ENCODE data around the gene TPCN2. TPM values are rescaled to one million over a fixed set of nuclear protein-coding genes. Genes with fewer than 3 reads are reported as not detected.
A peak's percentile ranks its signal among the peaks of the same experiment; 100 is the strongest.

The TPCN2 gene
- total and polyA plus RNA-seq, 12 donors, result 3.4 to 19.2 (median 7.8) TPM

DNA sequence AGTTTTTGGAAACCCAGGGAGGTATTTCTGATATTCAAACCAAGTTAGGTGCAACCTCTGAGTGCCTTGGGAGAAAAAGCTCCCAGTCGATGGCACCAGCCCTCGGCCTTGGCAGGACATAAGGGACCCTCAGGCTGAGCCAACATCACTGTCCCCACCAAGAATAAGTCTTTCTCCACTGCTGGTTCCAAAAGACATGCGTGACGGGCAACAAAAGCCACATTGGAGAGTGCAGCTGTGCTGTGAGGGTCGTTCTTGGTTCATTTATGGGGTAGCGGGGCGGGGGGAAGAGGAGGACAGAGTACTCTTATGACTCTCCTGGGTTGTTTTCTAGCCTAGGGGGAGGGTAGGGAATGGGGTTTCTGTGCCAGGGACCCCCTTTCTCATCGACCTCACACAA is 11.2 kb upstream of the TPCN2 start:
- ATAC-seq (no peak), DNase-seq (no peak)
- Histone ChIP-seq H3K4me1 (peaks cover 0 to 21% (median 5%) of the 10 kb centered on the region in 9 donors), H3K4me3 (no peak overlapping the region), H3K36me3 (no peaks in the 10 kb centered on the region), H3K27me3 (peaks cover 0 to 11% (median 0%) of the 10 kb centered on the region in 7 donors), H3K9me3 (no peaks in the 10 kb centered on the region), H3K27ac (no peak overlapping the region)
- intact Hi-C loops (cut with DNase I), result no loop called here
- WGBS, 2 donors, result 83 to 87% methylated on average over 8 of the region's 8 CpGs
- TF ChIP-seq, protein P1, sequence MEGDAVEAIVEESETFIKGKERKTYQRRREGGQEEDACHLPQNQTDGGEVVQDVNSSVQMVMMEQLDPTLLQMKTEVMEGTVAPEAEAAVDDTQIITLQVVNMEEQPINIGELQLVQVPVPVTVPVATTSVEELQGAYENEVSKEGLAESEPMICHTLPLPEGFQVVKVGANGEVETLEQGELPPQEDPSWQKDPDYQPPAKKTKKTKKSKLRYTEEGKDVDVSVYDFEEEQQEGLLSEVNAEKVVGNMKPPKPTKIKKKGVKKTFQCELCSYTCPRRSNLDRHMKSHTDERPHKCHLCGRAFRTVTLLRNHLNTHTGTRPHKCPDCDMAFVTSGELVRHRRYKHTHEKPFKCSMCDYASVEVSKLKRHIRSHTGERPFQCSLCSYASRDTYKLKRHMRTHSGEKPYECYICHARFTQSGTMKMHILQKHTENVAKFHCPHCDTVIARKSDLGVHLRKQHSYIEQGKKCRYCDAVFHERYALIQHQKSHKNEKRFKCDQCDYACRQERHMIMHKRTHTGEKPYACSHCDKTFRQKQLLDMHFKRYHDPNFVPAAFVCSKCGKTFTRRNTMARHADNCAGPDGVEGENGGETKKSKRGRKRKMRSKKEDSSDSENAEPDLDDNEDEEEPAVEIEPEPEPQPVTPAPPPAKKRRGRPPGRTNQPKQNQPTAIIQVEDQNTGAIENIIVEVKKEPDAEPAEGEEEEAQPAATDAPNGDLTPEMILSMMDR (IDR thresholded peaks at IDR 0.05), result no peak

DNA sequence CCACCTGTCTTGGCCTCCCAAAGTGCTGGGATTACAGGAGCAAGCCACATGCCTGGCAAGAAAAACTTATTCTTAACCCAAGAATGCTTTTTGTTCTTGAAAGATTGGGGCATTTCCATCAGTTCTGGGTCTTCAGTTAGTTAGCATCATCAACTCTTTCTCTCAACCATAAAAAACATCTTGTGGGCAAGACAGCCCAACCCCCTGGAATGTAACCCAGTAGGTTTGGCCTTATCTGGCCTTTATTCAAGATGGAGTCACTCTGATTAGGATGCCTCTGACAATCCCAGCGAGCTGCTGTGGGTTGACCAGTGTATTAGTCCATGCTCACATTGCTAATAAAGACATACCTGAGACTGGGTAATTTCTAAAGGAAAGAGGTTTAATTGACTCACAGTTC is 9.2 kb upstream of the TPCN2 start:
- Histone ChIP-seq H3K9me3 (no peaks in the 10 kb centered on the region), H3K36me3 (no peaks in the 10 kb centered on the region), H3K4me3 (no peak overlapping the region), H3K4me1 (peaks cover 0 to 30% (median 5%) of the 10 kb centered on the region in 9 donors), H3K27me3 (peaks cover 0 to 11% (median 0%) of the 10 kb centered on the region in 7 donors), H3K27ac (peak overlapping the region in 1 of 10 donors; percentile 31)
- ATAC-seq (no peak), DNase-seq (no peak)
- 90 to 100% methylated on average over 1 of the region's 1 CpG for WGBS, 2 donors
- intact Hi-C loops (cut with DNase I), result no loop called here
- TF ChIP-seq, protein P1 (IDR thresholded peaks at IDR 0.05), result no peak

DNA sequence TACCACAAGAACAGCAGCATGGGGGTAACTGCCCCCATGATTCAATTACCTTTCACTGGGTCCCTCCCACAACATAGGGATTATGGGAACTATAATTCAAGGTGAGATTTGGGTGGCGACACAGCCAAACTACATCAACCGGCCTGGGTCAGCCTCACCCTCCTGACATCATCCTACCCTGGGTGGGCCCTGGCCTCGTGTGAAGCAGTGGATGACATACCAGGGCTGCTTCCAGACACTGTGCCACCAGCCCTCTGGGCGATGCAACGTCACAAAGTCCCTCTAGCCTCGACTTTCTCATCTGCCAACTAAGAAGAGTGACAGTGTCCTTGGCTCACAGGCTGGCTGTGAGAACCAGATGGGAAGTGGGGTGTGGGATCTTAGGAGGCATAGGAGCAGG is 8.7 kb upstream of the TPCN2 start:
- Histone ChIP-seq H3K27ac (no peak overlapping the region), H3K27me3 (peaks cover 0 to 8% (median 0%) of the 10 kb centered on the region in 7 donors), H3K9me3 (no peaks in the 10 kb centered on the region), H3K4me3 (no peak overlapping the region), H3K4me1 (peaks cover 0 to 34% (median 5%) of the 10 kb centered on the region in 9 donors), H3K36me3 (no peaks in the 10 kb centered on the region)
- intact Hi-C loops (cut with DNase I), result loop anchor here in 8 of 10 donors (5.0 to 10.0 kb wide), 2 partner anchors 113 to 115 kb away; no protein-coding TSS in a partner anchor
- TF ChIP-seq, protein P1 (IDR thresholded peaks at IDR 0.05), result no peak
- ATAC-seq (no peak), DNase-seq (no peak)
- 89 to 92% methylated on average over 6 of the region's 6 CpGs for WGBS, 2 donors

DNA sequence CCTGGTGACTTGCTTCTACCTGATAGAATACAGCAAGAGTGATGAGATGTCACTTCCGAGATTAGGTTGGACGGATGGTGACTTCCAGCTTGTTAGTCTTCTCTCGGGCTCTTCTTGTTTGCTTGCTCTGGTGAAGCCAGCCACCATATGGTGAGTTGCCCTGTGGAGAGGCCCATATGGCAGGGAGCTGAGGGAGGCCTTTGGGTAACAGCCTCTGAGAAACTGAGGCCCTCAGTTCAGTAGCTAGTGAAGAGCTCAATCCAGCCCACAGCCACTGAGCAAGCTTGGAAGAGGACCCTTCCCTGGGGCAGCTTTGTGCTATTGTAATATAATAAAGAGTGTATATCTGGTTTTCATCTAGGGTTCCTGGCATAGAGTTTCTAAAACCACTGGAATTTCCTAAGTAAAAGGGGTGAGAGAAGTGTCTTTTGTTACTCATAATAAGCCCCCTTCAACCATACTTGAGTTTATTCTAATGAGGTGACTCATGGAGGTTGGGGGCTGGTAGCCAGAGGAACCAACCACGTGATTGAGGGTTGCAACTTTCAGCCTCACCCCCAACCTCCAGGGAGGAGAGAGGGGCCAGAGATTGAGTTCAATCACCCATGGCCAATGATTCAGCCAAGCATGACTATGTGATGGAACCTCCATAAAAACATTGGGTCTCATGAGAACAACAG is 8.0 kb upstream of the TPCN2 start:
- WGBS, 2 donors, result 86 to 88% methylated on average over 4 of the region's 4 CpGs
- DNase-seq (no peak), ATAC-seq (no peak)
- H3K4me1 ChIP-seq, result peaks cover 0 to 32% (median 5%) of the 10 kb centered on the region in 9 donors
- H3K9me3 ChIP-seq, result no peaks in the 10 kb centered on the region
- H3K27me3 ChIP-seq, result peaks cover 0 to 1% (median 0%) of the 10 kb centered on the region in 7 donors
- H3K36me3 ChIP-seq, result no peaks in the 10 kb centered on the region
- TF ChIP-seq, protein P1 (IDR thresholded peaks at IDR 0.05), result no peak
- peak overlapping the region in 1 of 10 donors; percentile 57 for H3K27ac ChIP-seq
- no peak overlapping the region for H3K4me3 ChIP-seq
- intact Hi-C loops (cut with DNase I), result loop anchor here in 8 of 10 donors (5.0 to 10.0 kb wide), 2 partner anchors 113 to 116 kb away; no protein-coding TSS in a partner anchor

Measured in heart right ventricle (tissue), 16 donors.